Uterus (tissue), 2 donors: ENCODE measurements around the gene CBFA2T3.

ENCODE experiments used
- CTCF ChIP-seq, 4 experiments: fragments of 200-600 bp in 2 of 4; fragments of 450-650 bp in 2 of 4; sonication (generic) in 2 of 4; IDR thresholded peaks; one replicate each; pipeline ENCODE4 v1.5.1; 2016 to 2019; ENCODE audit warnings: antibody characterized with exemption in 4 of 4, mild to moderate bottlenecking in 2 of 4, moderate library complexity in 1 of 4
- POLR2A ChIP-seq, 2 donors: fragments of 450-650 bp; IDR thresholded peaks; one replicate each; pipeline ENCODE4 v1.6.1; 2016; ENCODE audit warnings: antibody characterized with exemption in 2 of 2, mild to moderate bottlenecking in 1 of 2, moderate library complexity in 1 of 2

GRCh38 chr16:88927010-88927409, 50.0 kb downstream of the CBFA2T3 start:
- TF ChIP-seq CTCF (IDR thresholded peaks at IDR 0.05) (no peak), POLR2A (IDR thresholded peaks at IDR 0.05) (no peak)
